Stimulated activated CD8-positive, alpha-beta memory T cell treated with anti-CD3 and anti-CD28 coated beads, Interleukin-15, amount 100 ng/mL, for 1 hour (primary cell): ENCODE results near the gene HOXB8.
A peak's percentile ranks its signal among the peaks of the same experiment; 100 is the strongest.

Experiments
- DNase-seq: peaks from one replicate; pipeline ENCODE4 v3.0.0-alpha.2; 2020; ENCODE audit warnings: low read depth

The HOXB8 gene

GRCh38 chr17:48596000-48596734 is 18.9 kb downstream of the HOXB8 start:
- DNase-seq: no peak

- DNase-seq: no peak
Observed at GRCh38 chr17:48595278-48595999, 19.7 kb downstream of the HOXB8 start.

DNA sequence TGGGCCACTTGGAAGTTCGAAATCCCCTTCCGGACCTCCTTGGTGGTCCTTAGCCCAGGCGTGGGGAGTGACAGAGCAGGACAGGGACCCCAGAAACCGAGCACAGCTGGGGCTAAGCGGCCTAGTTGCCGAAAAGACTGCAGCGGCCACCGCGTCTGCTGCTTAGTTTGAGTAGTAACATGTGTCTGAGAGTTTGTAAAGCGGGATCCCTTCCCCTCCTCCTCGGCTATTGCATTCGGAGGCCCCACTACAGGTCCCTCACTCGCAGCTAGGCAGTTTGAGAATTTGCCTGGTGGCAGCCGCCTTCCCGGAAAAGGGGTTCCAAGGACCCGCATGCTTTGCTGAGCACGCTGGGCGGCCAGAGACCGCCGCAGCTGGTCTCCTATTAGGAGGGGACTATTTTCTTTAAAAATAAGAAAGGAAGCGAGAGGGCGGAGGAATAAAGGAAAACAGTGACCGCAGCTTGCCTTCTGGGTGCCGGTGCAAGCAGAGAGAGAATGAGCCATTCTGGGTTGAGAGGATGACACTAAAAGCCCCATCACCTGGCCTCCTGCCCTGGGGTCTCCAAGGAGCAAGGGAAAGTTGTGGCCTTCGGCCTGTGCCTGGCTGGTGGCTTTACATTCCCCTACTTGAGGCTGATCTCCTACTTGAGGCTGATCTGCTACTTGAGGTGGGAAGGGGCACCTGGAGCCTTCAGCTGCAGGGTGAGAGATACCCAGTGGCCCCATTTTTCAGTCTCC is 20.4 kb downstream of the HOXB8 start:
- DNase-seq: no peak

GRCh38 chr17:48593840-48594537 is 21.1 kb downstream of the HOXB8 start:
- DNase-seq: peak; percentile 66

GRCh38 chr17:48593126-48593829 is 21.8 kb downstream of the HOXB8 start, which contains the start of gene HOXB5:
TSS of gene HOXB5 (minus strand) at chr17:48593779. CDS start at chr17:48593682, 97 bp downstream.
- no peak for DNase-seq

- no peak for DNase-seq
Observed at GRCh38 chr17:48592577-48592976, 22.5 kb downstream of the HOXB8 start.

DNA sequence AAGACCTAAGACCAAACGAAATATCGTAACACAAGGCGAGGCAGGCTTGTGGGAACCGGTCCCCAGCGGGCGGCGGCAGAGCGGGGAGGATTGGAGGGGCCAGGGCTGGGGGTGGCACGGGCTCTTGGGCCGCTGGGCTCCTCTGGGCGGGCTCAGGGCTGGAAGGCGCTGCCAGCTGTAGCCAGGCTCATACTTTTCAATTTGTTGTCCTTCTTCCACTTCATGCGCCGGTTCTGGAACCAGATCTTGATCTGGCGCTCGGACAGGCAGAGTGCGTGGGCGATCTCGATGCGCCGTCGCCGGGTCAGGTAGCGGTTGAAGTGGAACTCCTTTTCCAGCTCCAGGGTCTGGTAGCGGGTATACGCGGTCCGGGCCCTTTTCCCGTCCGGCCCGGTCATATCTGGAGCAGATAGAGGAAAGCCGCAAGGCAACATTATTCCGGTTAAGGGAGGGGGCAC is 23.0 kb downstream of the HOXB8 start:
- DNase-seq: no peak

DNA sequence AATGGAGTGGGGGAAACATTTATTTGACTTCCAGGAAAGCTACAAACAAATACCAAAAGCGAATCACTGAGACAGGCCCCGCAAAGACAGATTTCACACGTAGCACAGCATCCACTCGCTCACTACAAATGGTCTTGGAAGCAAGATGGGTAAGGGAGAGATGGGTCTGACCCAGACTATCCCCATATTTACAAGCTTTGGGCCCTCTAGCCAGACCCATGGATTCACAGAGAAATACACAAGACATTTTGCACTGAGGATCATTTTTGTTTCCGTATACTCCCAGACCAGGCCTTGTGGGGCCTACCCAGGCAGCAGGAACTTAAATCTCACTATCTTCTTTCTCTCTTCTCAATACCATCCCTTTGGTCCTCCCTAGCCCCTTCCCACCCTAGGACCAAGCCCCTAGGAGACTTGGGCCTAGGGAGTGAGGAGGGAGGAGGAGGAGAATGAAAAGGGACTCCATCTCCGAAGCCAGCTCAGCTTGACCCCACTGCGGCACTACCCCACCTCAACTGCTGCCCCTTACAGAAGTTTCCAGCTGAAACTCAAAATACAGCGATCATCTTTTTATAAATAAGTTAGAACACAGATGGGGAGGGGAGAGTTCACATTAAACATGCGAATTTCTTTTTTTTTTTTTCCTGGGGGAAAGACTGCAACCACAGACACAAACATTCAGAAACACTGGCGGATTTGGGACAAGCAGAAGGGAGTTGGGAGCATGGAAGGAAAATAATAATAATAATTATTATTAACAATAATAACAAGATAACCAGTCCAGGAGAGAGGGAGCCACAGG is 23.6 kb downstream of the HOXB8 start:
- DNase-seq: no peak

GRCh38 chr17:48590607-48591161 is 24.4 kb downstream of the HOXB8 start:
- DNase-seq: no peak

- DNase-seq: no peak
Observed at GRCh38 chr17:48589831-48590606, 25.1 kb downstream of the HOXB8 start, which contains the start of gene HOXB3. TSS of gene HOXB3 (minus strand) at chr17:48590241. CDS start at chr17:48552474, 37,767 bp downstream.

GRCh38 chr17:48589060-48589830 is 25.8 kb downstream of the HOXB8 start:
- no peak for DNase-seq

- no peak for DNase-seq
Observed at GRCh38 chr17:48588528-48588927, 26.6 kb downstream of the HOXB8 start.

- DNase-seq: no peak
Observed at GRCh38 chr17:48588074-48588415, 27.0 kb downstream of the HOXB8 start.

- DNase-seq: no peak
Observed at GRCh38 chr17:48587276-48588073, 27.6 kb downstream of the HOXB8 start.

- DNase-seq: no peak
Observed at GRCh38 chr17:48586355-48587258, 28.5 kb downstream of the HOXB8 start.

GRCh38 chr17:48584223-48584741 is 30.8 kb downstream of the HOXB8 start:
- DNase-seq: no peak
